HG02759 (cell line): Measurements from ENCODE around the gene TPST2.

Experiments
- ATAC-seq: cut with Tn5 transposase; IDR thresholded peaks from one replicate; pipeline ENCODE4 v1.9.1; 2021; ENCODE audit warnings: mild to moderate bottlenecking, moderate library complexity; ENCODE audit not compliant: unreplicated experiment

TPST2 gene

GRCh38 chr22:26610996-26611395 lies 21.1 kb upstream of the TPST2 start:
- ATAC-seq, result no peak

- peak; percentile 89 for ATAC-seq
These were observed 20.4 kb upstream of the TPST2 start for GRCh38 chr22:26610072-26610958.

GRCh38 chr22:26609287-26609686 lies 19.4 kb upstream of the TPST2 start:
- ATAC-seq, result no peak

GRCh38 chr22:26608129-26608528 lies 18.2 kb upstream of the TPST2 start:
- no peak for ATAC-seq

GRCh38 chr22:26606611-26607010 lies 16.7 kb upstream of the TPST2 start:
- no peak for ATAC-seq

GRCh38 chr22:26604368-26604767 lies 14.4 kb upstream of the TPST2 start:
- no peak for ATAC-seq

- ATAC-seq, result no peak
These were observed 12.2 kb upstream of the TPST2 start for GRCh38 chr22:26602127-26602526.

GRCh38 chr22:26601726-26602125 lies 11.8 kb upstream of the TPST2 start:
- no peak for ATAC-seq

- ATAC-seq, result no peak
These were observed 9.6 kb upstream of the TPST2 start for GRCh38 chr22:26599505-26599904.

GRCh38 chr22:26597480-26597879 lies 7.5 kb upstream of the TPST2 start:
- ATAC-seq, result no peak

GRCh38 chr22:26597026-26597425 lies 7.1 kb upstream of the TPST2 start:
- ATAC-seq, result no peak

- no peak for ATAC-seq
These were observed 3.8 kb upstream of the TPST2 start for GRCh38 chr22:26593763-26594162.

GRCh38 chr22:26592421-26592891 lies 2.5 kb upstream of the TPST2 start:
- no peak for ATAC-seq

GRCh38 chr22:26589367-26589844 lies 526 bp downstream of the TPST2 start:
- peak; percentile 33 for ATAC-seq

- no peak for ATAC-seq
These were observed 1.1 kb downstream of the TPST2 start for GRCh38 chr22:26588729-26589366.

GRCh38 chr22:26587991-26588613 lies 1.8 kb downstream of the TPST2 start:
- no peak for ATAC-seq

GRCh38 chr22:26586556-26587325 lies 3.2 kb downstream of the TPST2 start:
- ATAC-seq, result no peak

GRCh38 chr22:26585104-26585790 lies 4.7 kb downstream of the TPST2 start:
- ATAC-seq, result no peak

- no peak for ATAC-seq
These were observed 5.9 kb downstream of the TPST2 start for GRCh38 chr22:26584010-26584409.

- ATAC-seq, result no peak
These were observed 8.2 kb downstream of the TPST2 start for GRCh38 chr22:26581633-26582168.
